ENCODE results near the gene C11orf97. TPM values are rescaled to one million over a fixed set of nuclear protein-coding genes. Genes with fewer than 3 reads are reported as not detected.

C11orf97 gene
- total RNA-seq, 1 experiment from 2014 or later = not detected

DNA sequence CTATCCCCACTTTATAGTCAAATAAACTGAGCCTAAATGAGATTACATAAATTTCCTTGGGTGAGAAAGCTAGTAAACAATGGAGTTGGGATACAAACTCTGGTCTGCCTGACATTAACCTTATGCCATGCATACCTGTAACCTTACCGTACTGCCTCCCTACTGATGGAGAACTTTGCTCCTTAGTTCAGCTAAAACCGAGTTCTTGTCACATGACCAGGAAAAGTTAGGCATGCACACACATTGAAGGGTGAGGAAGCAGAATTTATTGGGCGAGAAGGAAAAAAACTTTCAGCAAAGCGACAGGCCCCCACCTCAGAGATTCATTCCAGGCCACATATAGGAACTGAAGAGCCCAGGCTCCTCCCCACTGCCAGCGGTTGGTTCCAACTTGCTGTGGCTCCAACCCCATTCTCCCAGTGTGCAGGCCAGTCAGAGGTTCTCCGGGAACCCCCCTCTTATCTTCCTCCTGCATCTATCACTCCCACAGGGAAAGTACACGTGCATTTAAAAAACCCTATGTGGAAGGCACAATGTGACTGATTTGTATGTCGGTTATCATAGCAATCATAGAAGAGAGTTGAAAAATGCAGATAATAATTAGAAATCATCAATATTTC, 51.7 kb downstream of the C11orf97 start:
- Histone ChIP-seq H3K4me2 (no peak overlapping the region), H3K9me2 (ENCODE audit: insufficient read depth) (no peaks in the 10 kb centered on the region), H3K27me3 (ENCODE audit: insufficient read depth, low read depth) (no peaks in the 10 kb centered on the region), H4K20me1 (ENCODE audit: insufficient read depth) (no peaks in the 10 kb centered on the region), H3K79me2 (ENCODE audit: low read depth) (no peaks in the 10 kb centered on the region), H2AFZ (no peak overlapping the region), H3K27ac (no peak overlapping the region), H3F3A (ENCODE audit: insufficient read depth, low read depth) (no peaks in the 10 kb centered on the region), H3K4me1 (replicated peaks; ENCODE audit: insufficient read depth) (0 out of 2 replicates have a peak, but pooled peaks cover 6% of the 10 kb centered on the region), H3K4me3 (no peak overlapping the region), H3K36me3 (ENCODE audit: low read depth) (no peaks in the 10 kb centered on the region), H3K9me3 (ENCODE audit: insufficient read depth, low read depth) (no peaks in the 10 kb centered on the region)
- BruUV-seq (replicated peaks) = no TSS peak
- intact Hi-C loops (cut with micrococcal nuclease; ENCODE audit: unreplicated experiment) = no loop called here
- TF ChIP-seq, protein P1, sequence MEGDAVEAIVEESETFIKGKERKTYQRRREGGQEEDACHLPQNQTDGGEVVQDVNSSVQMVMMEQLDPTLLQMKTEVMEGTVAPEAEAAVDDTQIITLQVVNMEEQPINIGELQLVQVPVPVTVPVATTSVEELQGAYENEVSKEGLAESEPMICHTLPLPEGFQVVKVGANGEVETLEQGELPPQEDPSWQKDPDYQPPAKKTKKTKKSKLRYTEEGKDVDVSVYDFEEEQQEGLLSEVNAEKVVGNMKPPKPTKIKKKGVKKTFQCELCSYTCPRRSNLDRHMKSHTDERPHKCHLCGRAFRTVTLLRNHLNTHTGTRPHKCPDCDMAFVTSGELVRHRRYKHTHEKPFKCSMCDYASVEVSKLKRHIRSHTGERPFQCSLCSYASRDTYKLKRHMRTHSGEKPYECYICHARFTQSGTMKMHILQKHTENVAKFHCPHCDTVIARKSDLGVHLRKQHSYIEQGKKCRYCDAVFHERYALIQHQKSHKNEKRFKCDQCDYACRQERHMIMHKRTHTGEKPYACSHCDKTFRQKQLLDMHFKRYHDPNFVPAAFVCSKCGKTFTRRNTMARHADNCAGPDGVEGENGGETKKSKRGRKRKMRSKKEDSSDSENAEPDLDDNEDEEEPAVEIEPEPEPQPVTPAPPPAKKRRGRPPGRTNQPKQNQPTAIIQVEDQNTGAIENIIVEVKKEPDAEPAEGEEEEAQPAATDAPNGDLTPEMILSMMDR (conservative IDR thresholded peaks at IDR 0.05) = no peak
- CTCF ChIA-PET = no interaction called here
- no peak for DNase-seq
- POLR2A ChIA-PET (ENCODE audit: unreplicated experiment) = no interaction called here

- CTCF ChIA-PET = no interaction called here
- Histone ChIP-seq H2AFZ (no peak within 1 kb of the TSS), H3K36me3 (ENCODE audit: low read depth) (no peaks in the 10 kb centered on the region), H3F3A (ENCODE audit: insufficient read depth, low read depth) (no peaks in the 10 kb centered on the region), H4K20me1 (ENCODE audit: insufficient read depth) (no peaks in the 10 kb centered on the region), H3K27me3 (ENCODE audit: insufficient read depth, low read depth) (no peaks in the 10 kb centered on the region), H3K79me2 (ENCODE audit: low read depth) (no peaks in the 10 kb centered on the region), H3K4me2 (no peak within 1 kb of the TSS), H3K4me3 (no peak within 1 kb of the TSS), H3K27ac (no peak within 1 kb of the TSS), H3K9me3 (ENCODE audit: insufficient read depth, low read depth) (no peaks in the 10 kb centered on the region), H3K4me1 (replicated peaks; ENCODE audit: insufficient read depth) (0 out of 2 replicates have a peak, but pooled peaks cover 6% of the 10 kb centered on the region), H3K9me2 (ENCODE audit: insufficient read depth) (no peaks in the 10 kb centered on the region)
- intact Hi-C loops (cut with micrococcal nuclease; ENCODE audit: unreplicated experiment) = no loop called here
- no TSS peak for BruUV-seq (replicated peaks)
- POLR2A ChIA-PET (ENCODE audit: unreplicated experiment) = no interaction called here
- no peak for DNase-seq
- TF ChIP-seq, protein P1 (conservative IDR thresholded peaks at IDR 0.05) = no peak
- no peak for TF ChIP-seq EZH2 (IDR thresholded peaks at IDR 0.05; ENCODE audit: low read depth)
These were observed 55.0 kb downstream of the C11orf97 start, which contains the start of gene PIWIL4 for GRCh38 chr11:94567181-94567670. TSS of gene PIWIL4 (plus strand) at chr11:94567368. CDS start at chr11:94567519, 151 bp downstream.

- CTCF ChIA-PET = no interaction called here
- BruUV-seq (replicated peaks) = no TSS peak
These were observed 55.9 kb downstream of the C11orf97 start for GRCh38 chr11:94568200-94568599.

More at GRCh38 chr11:94568200-94568599, 55.9 kb downstream of the C11orf97 start:
- Histone ChIP-seq H3F3A (ENCODE audit: insufficient read depth, low read depth) (no peaks in the 10 kb centered on the region), H3K9me3 (ENCODE audit: insufficient read depth, low read depth) (no peaks in the 10 kb centered on the region), H3K27me3 (ENCODE audit: insufficient read depth, low read depth) (no peaks in the 10 kb centered on the region), H4K20me1 (ENCODE audit: insufficient read depth) (no peaks in the 10 kb centered on the region), H2AFZ (no peak overlapping the region), H3K9me2 (ENCODE audit: insufficient read depth) (no peaks in the 10 kb centered on the region), H3K4me1 (replicated peaks; ENCODE audit: insufficient read depth) (0 out of 2 replicates have a peak, but pooled peaks cover 3% of the 10 kb centered on the region), H3K36me3 (ENCODE audit: low read depth) (no peaks in the 10 kb centered on the region), H3K4me2 (no peak overlapping the region), H3K79me2 (ENCODE audit: low read depth) (no peaks in the 10 kb centered on the region), H3K4me3 (no peak overlapping the region), H3K27ac (no peak overlapping the region)
- intact Hi-C loops (cut with micrococcal nuclease; ENCODE audit: unreplicated experiment) = no loop called here
- TF ChIP-seq EZH2 (IDR thresholded peaks at IDR 0.05; ENCODE audit: low read depth) = no peak
- TF ChIP-seq, protein P1 (conservative IDR thresholded peaks at IDR 0.05) = no peak
- POLR2A ChIA-PET (ENCODE audit: unreplicated experiment) = no interaction called here
- no peak for DNase-seq

All from PC-9 (cell line).